ENCODE measurements around the gene PDZRN4.

DNA sequence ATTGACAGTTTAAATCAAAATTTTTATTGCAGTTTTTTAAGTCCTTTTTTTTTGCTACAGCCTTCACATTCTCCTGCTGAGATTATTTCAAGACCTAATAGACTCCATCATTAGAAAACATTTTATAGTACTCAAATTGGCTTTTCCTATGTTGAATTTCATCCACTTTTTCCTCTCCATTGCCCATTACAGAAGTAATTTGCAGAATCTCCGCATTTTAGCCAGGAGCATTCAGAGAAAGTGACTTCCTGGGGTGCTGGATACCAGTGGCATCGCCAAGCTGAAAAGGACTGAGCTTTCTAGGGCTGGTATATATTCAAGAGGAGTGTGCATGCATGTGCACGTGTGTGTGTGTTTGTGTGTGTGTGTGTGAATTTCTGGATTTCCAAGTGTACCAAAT is 340.8 kb downstream of the PDZRN4 start:
- TF ChIP-seq, protein P1, sequence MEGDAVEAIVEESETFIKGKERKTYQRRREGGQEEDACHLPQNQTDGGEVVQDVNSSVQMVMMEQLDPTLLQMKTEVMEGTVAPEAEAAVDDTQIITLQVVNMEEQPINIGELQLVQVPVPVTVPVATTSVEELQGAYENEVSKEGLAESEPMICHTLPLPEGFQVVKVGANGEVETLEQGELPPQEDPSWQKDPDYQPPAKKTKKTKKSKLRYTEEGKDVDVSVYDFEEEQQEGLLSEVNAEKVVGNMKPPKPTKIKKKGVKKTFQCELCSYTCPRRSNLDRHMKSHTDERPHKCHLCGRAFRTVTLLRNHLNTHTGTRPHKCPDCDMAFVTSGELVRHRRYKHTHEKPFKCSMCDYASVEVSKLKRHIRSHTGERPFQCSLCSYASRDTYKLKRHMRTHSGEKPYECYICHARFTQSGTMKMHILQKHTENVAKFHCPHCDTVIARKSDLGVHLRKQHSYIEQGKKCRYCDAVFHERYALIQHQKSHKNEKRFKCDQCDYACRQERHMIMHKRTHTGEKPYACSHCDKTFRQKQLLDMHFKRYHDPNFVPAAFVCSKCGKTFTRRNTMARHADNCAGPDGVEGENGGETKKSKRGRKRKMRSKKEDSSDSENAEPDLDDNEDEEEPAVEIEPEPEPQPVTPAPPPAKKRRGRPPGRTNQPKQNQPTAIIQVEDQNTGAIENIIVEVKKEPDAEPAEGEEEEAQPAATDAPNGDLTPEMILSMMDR (IDR thresholded peaks at IDR 0.05): no peak
- TF ChIP-seq POLR2A (IDR thresholded peaks at IDR 0.05): no peak
